MCF 10A (cell line): Measurements from ENCODE around the gene ECE1. TPM values are rescaled to one million over a fixed set of nuclear protein-coding genes. Genes with fewer than 3 reads are reported as not detected.

Experiments used
- BruUV-seq: library from RNA; stranded (reverse); fragments of 400-500 nt; replicated peaks from 2 replicates; lab custom pipeline; 2021; lab: Mats Ljungman, UMichigan
- CTCF ChIA-PET: fragments of 300-600 bp; sonication (Branson Sonifier 250); formaldehyde crosslinking; extraction: SDS; loops from one replicate; lab custom pipeline; 2021; ENCODE audit warnings: antibody characterized with exemption, inconsistent platforms; lab: Yijun Ruan, JAX
- POLR2A ChIA-PET: fragments of 300-600, 350-650 bp; sonication (Branson Sonifier 250); formaldehyde crosslinking; extraction: SDS; loops from one replicate; lab custom pipeline; 2020; ENCODE audit warnings: antibody characterized with exemption, inconsistent platforms; lab: Yijun Ruan, JAX
- DNase-seq: peaks from one replicate; pipeline ENCODE4 v3.0.0-alpha.2; 2018; ENCODE audit not compliant: unreplicated experiment
- H3K27ac Mint-ChIP-seq: one replicate; pipeline ENCODE4 v1.8.0; 2022; ENCODE audit warnings: mild to moderate bottlenecking, low read depth, mixed read lengths; ENCODE audit not compliant: unreplicated experiment
- H3K27me3 Mint-ChIP-seq: one replicate; pipeline ENCODE4 v1.8.0; 2022; ENCODE audit warnings: mixed read lengths; ENCODE audit not compliant: insufficient read depth, unreplicated experiment
- H3K36me3 Mint-ChIP-seq: one replicate; pipeline ENCODE4 v1.8.0; 2022; ENCODE audit warnings: mild to moderate bottlenecking, moderate library complexity, mixed read lengths; ENCODE audit not compliant: insufficient read depth, unreplicated experiment
- H3K4me1 Mint-ChIP-seq: one replicate; pipeline ENCODE4 v1.8.0; 2022; ENCODE audit warnings: mixed read lengths; ENCODE audit not compliant: insufficient read depth, unreplicated experiment
- H3K4me3 Mint-ChIP-seq: one replicate; pipeline ENCODE4 v1.8.0; 2022; ENCODE audit warnings: mild to moderate bottlenecking, moderate library complexity, mixed read lengths; ENCODE audit not compliant: unreplicated experiment
- H3K9me3 Mint-ChIP-seq: one replicate; pipeline ENCODE4 v1.8.0; 2022; ENCODE audit warnings: mixed read lengths; ENCODE audit not compliant: unreplicated experiment
- intact Hi-C: fragments of 100-400 bp; cut with micrococcal nuclease; formaldehyde crosslinking; loops from 2 replicates; pipeline ENCODE4 v1.14.1; 2022
- total RNA-seq: library from RNA; stranded (reverse); gene quantifications from 2 replicates; pipeline ENCODE4 v1.2.3, GENCODE V29; 2022
- TF ChIP-seq, protein P1 (sequence below): fragments of 200-600 bp; IDR thresholded peaks from one replicate; pipeline ENCODE4 v1.8.0; 2022; ENCODE audit warnings: antibody characterized with exemption, mild to moderate bottlenecking; ENCODE audit not compliant: unreplicated experiment

ECE1 gene
- total RNA-seq, 1 experiment from 2014 or later, result 40.0 TPM

DNA sequence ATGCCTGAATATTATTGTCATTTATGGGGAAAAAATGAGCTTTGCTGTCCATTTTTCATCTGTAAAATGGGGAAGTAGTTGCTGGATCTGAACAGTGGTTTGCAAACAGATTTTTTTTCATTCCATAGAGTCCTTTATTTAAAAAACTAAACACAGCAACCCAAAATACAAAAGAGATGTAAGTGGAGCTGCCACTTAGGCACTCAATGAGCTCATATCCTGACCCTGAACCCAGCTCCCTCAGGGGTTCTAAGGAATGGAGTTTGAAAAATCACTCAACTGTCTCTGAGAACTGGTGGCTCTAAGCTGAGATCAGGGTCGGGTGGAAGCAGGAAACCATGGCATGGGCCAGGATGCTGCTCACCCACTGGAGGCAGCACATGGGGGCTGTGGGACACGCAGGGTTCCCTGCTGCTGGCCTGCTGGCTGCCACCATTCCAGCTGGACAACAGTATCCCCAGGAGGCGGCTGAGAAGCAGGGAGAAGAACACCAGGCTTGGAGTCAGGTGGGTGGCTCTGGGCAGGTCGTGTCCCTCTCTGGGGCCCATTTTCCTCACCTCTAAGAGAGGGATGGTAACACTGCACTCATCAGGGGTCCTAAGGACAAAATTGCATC, 9.6 kb upstream of the ECE1 start:
- TF ChIP-seq, protein P1, sequence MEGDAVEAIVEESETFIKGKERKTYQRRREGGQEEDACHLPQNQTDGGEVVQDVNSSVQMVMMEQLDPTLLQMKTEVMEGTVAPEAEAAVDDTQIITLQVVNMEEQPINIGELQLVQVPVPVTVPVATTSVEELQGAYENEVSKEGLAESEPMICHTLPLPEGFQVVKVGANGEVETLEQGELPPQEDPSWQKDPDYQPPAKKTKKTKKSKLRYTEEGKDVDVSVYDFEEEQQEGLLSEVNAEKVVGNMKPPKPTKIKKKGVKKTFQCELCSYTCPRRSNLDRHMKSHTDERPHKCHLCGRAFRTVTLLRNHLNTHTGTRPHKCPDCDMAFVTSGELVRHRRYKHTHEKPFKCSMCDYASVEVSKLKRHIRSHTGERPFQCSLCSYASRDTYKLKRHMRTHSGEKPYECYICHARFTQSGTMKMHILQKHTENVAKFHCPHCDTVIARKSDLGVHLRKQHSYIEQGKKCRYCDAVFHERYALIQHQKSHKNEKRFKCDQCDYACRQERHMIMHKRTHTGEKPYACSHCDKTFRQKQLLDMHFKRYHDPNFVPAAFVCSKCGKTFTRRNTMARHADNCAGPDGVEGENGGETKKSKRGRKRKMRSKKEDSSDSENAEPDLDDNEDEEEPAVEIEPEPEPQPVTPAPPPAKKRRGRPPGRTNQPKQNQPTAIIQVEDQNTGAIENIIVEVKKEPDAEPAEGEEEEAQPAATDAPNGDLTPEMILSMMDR, result no peak
- Mint-ChIP-seq H3K4me1 (peaks cover 9% of the 10 kb centered on the region), H3K27ac (no peak overlapping the region), H3K36me3 (no peaks in the 10 kb centered on the region), H3K9me3 (no peaks in the 10 kb centered on the region), H3K4me3 (no peak overlapping the region), H3K27me3 (no peaks in the 10 kb centered on the region)
- CTCF ChIA-PET, result interaction anchor here (0.8 to 1.7 kb wide), 6 partner anchors 34 to 70 kb away, joined by 3 to 6 read pairs (median 4); no protein-coding TSS in a partner anchor
- no peak for DNase-seq
- no TSS peak for BruUV-seq
- intact Hi-C loops, result loop anchor here (5.0 kb wide), 1 partner anchor 43 kb away; no protein-coding TSS in a partner anchor
- POLR2A ChIA-PET, result no interaction called here

DNA sequence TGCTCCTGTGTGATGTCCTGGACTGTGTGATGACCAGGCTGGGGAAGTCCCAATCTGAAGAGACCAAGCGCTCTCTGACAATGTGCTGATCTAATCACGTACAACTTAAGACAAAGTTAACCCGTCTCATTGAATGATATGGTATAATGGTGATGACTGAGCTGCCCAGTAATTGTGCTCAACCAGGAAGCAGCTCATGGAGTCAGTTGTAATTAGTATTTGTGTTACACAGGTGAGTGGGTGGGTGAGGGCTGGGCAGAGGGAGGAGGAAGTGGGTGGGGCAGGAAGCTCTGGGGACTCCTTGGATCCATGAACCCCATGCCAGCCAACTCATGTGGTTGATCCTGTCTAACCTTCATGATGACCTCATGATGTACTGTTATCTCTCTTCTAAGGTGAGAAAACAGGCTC, 8.7 kb upstream of the ECE1 start:
- CTCF ChIA-PET, result interaction anchor here (0.6 to 2.2 kb wide), 7 partner anchors 35 to 279 kb away, joined by 3 to 9 read pairs (median 3); no protein-coding TSS in a partner anchor
- POLR2A ChIA-PET, result no interaction called here

DNA sequence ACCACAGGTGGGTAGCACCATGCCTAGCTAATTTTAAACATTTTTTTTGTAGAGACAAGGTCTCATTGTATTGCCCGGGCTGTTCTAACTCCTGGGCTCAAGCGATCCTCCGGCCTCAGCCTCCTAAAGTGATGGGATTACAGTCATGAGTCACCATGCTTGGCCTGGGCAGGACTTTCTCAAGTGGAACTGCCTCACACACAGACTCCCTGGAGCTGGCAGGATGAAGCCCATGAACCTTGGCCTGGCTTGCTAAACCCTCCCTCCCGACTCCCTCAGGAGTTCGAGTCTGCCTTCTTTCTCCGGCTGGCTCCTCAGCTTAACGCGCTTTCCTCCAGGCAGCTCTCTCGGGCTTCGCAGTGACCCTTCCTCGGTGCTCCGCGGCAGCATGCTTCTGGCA, 7.7 kb upstream of the ECE1 start:
- H3K27ac Mint-ChIP-seq, result no peak overlapping the region
- intact Hi-C loops, result no loop called here
- POLR2A ChIA-PET, result no interaction called here
- H3K9me3 Mint-ChIP-seq, result no peaks in the 10 kb centered on the region
- peaks cover 19% of the 10 kb centered on the region for H3K4me1 Mint-ChIP-seq
- TF ChIP-seq, protein P1, result no peak
- no peak overlapping the region for H3K4me3 Mint-ChIP-seq
- CTCF ChIA-PET, result interaction anchor here (0.6 to 2.2 kb wide), 3 partner anchors 28 to 70 kb away, joined by 3 to 9 read pairs (median 3); no protein-coding TSS in a partner anchor
- H3K36me3 Mint-ChIP-seq, result no peaks in the 10 kb centered on the region
- no TSS peak for BruUV-seq
- H3K27me3 Mint-ChIP-seq, result no peaks in the 10 kb centered on the region
- DNase-seq, result no peak

More for the DNA sequence above, 8.7 kb upstream of the ECE1 start:
- intact Hi-C loops, result no loop called here
- Mint-ChIP-seq H3K4me3 (no peak overlapping the region), H3K27ac (no peak overlapping the region), H3K9me3 (no peaks in the 10 kb centered on the region), H3K36me3 (no peaks in the 10 kb centered on the region), H3K4me1 (peaks cover 18% of the 10 kb centered on the region), H3K27me3 (no peaks in the 10 kb centered on the region)
- no peak for DNase-seq
- TF ChIP-seq, protein P1, result no peak
- no TSS peak for BruUV-seq

DNA sequence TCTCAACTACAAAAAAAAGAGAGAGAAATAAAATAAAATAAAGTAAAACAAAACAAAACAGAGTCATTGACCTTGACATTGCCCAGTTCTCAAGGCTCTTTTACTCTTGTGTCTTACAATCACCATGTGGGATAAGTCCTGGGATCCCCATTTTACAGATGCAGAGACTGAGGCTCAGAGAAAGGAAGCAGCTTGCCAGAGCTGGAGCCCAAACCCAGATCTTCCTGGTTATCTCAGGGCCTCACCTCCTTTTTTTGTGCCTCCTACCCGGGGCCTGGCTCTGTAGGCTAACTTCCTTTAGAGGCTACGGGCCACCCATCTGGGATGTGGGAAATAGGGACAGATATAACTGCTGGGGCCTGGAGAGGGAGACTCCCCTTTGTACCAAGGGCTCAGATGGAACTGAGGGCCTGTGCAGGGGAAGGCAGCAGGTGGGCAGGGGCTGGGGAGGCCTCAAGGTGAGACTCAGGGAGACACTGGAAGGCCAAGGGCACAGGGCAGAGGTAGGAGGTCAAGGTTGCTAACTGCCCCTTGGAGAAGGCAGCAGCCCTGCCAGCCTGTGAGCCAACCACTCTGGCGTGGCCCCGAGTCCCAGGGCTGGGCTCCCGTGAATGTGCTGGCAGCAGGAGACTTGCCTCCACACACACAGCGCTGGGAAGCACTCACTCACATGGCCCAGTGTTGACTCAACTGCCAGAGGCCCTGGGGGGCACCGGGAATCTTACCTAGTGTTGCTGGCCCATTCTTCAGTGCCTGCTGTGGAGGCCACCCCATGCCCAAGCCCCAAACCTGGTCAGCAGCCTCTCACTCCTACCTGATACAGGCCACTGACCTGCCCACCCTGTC, 6.5 kb upstream of the ECE1 start:
- TF ChIP-seq, protein P1, result no peak
- Mint-ChIP-seq H3K27ac (no peak overlapping the region), H3K9me3 (no peaks in the 10 kb centered on the region), H3K36me3 (no peaks in the 10 kb centered on the region), H3K4me3 (no peak overlapping the region), H3K4me1 (peaks cover 13% of the 10 kb centered on the region), H3K27me3 (no peaks in the 10 kb centered on the region)
- intact Hi-C loops, result no loop called here
- CTCF ChIA-PET, result interaction anchor here (0.6 to 1.0 kb wide), 3 partner anchors 64 to 876 kb away, joined by 3 to 4 read pairs (median 3); no protein-coding TSS in a partner anchor
- no TSS peak for BruUV-seq
- POLR2A ChIA-PET, result no interaction called here
- no peak for DNase-seq
